OCI-LY7 (cell line): Measurements from ENCODE around the gene AFF2. TPM values are rescaled to one million over a fixed set of nuclear protein-coding genes. Genes with fewer than 3 reads are reported as not detected.

Experiments used
- BruUV-seq: library from RNA; stranded (reverse); fragments of 400-500 nt; replicated peaks from 2 replicates; lab custom pipeline; 2021; lab: Mats Ljungman, UMichigan
- CTCF ChIA-PET: fragments of 300-600 bp; sonication (Branson Sonifier 250); formaldehyde crosslinking; loops from one replicate; lab custom pipeline; 2022; ENCODE audit warnings: antibody characterized with exemption; ENCODE audit not compliant: unreplicated experiment; lab: Charles Lee
- POLR2A ChIA-PET: fragments of 300-600 bp; sonication (Branson Sonifier 250); formaldehyde crosslinking; loops from one replicate; lab custom pipeline; 2022; ENCODE audit warnings: antibody characterized with exemption; lab: Charles Lee
- DNase-seq: peaks from one replicate; pipeline ENCODE4 v3.0.0-alpha.2; 2015; ENCODE audit warnings: low spot score
- H2AFZ ChIP-seq: fragments of 200-600 bp; sonication (generic), shearing (Covaris generic); 2 replicates; pipeline ENCODE4 v1.6.1; 2014; ENCODE audit warnings: mild to moderate bottlenecking, antibody characterized with exemption, low read length, moderate library complexity
- H3K27ac ChIP-seq: fragments of 200-600 bp; sonication (generic); 2 replicates; pipeline ENCODE4 v1.5.1; 2014; ENCODE audit warnings: mixed run types, low read depth, mild to moderate bottlenecking, moderate library complexity, low read length, inconsistent platforms; ENCODE audit not compliant: poor library complexity, severe bottlenecking
- H3K36me3 ChIP-seq: fragments of 200-600 bp; sonication (generic); 2 replicates; pipeline ENCODE4 v1.6.1; 2014; ENCODE audit warnings: mild to moderate bottlenecking, antibody characterized with exemption, low read length, moderate library complexity, mixed read lengths; ENCODE audit not compliant: insufficient read depth
- H3K4me1 ChIP-seq: fragments of 200-600 bp; sonication (generic); 2 replicates; pipeline ENCODE4 v1.5.1; 2014; ENCODE audit warnings: mild to moderate bottlenecking, low read length; ENCODE audit not compliant: insufficient read depth, poor library complexity, severe bottlenecking
- H3K4me2 ChIP-seq: fragments of 200-600 bp; sonication (generic); 2 replicates; pipeline ENCODE4 v1.6.1; 2014; ENCODE audit warnings: mild to moderate bottlenecking, low read length
- H3K4me3 ChIP-seq: fragments of 200-600 bp; sonication (generic); 2 replicates; pipeline ENCODE4 v1.5.1; 2014; ENCODE audit warnings: mild to moderate bottlenecking, low read depth, low read length; ENCODE audit not compliant: poor library complexity, severe bottlenecking
- H3K79me2 ChIP-seq: fragments of 200-600 bp; sonication (generic); 2 replicates; pipeline ENCODE4 v1.6.1; 2016; ENCODE audit warnings: low read depth, mild to moderate bottlenecking, low read length, moderate library complexity, mixed read lengths; ENCODE audit not compliant: insufficient read depth
- H3K9me2 ChIP-seq: fragments of 200-600 bp; sonication (generic); 2 replicates; pipeline ENCODE4 v1.6.1; 2016; ENCODE audit warnings: mild to moderate bottlenecking, low read length, mixed read lengths; ENCODE audit not compliant: insufficient read depth
- H3K9me3 ChIP-seq: fragments of 200-600 bp; sonication (generic); 2 replicates; pipeline ENCODE4 v1.6.1; 2014; ENCODE audit warnings: mild to moderate bottlenecking, mixed run types, low read length, mixed read lengths
- H4K20me1 ChIP-seq: fragments of 200-600 bp; sonication (generic); 2 replicates; pipeline ENCODE4 v1.6.1; 2014; ENCODE audit warnings: mild to moderate bottlenecking, antibody characterized with exemption, low read length, moderate library complexity, mixed read lengths; ENCODE audit not compliant: insufficient read depth
- CTCF ChIP-seq: fragments of 200-600 bp; sonication (generic); conservative IDR thresholded peaks from 2 replicates; pipeline ENCODE4 v1.5.1; 2014; ENCODE audit warnings: mild to moderate bottlenecking, antibody characterized with exemption, low read length, moderate library complexity, mixed read lengths
- EZH2phosphoT487 ChIP-seq: fragments of 200-600 bp; sonication (generic); IDR thresholded peaks from 2 replicates; pipeline ENCODE4 v1.6.1; 2018; ENCODE audit warnings: low read depth, borderline replicate concordance, mild to moderate bottlenecking, mixed run types, antibody characterized with exemption, low read length, moderate library complexity, mixed read lengths
- intact Hi-C: fragments of 100-400 bp; cut with micrococcal nuclease; formaldehyde crosslinking; loops from one replicate; pipeline ENCODE4 v1.10.0; 2022; ENCODE audit not compliant: unreplicated experiment
- total RNA-seq, 2 experiments: library from RNA; depleted of rRNA in 1 of 2; stranded (reverse); fragments of >200 nt in 1 of 2; shearing (Covaris generic) in 1 of 2; gene quantifications; 2 replicates each; pipeline ENCODE4 v1.2.3, GENCODE V29; 2014 to 2022

Gene AFF2
- total RNA-seq, 2 experiments from 2014 or later: 102 to 106 TPM

DNA sequence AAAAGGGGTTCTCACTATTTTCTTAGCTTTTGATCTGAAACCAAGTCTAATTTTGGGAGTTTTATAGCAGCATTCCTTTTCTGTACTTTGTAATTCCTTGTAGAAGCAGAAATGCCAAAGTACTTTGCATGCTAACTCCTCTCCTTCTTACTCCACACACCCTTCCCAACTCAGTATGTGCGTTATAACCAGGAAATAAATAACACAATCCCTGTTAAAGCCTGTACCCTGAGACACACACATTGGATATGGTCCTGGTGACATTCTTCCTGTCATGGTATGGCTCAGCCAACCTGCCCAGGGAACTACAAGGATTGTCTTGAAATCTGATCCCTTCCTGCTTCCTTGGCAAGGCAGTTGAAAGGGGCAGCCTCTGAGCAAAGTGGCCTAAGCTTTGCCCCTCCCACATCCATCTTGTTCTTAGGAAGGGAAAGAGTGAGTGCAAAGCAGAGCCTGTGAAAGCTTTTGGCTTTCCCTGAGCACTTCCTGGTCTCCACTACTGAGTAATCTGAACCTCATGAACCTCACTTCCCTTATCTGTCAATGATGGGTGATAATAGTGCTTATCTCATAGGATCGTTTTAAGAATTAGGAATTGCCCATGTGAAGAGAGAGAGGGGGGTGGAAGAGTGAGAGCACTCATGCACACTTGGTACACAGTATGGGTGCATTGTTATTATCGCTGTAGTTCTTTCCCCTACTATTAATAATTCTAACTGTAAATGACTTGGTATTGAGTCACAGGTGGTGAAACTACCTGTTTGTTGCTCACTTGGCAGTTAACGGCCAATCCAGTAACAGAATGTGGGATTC is 109.3 kb downstream of the AFF2 start:
- peak; percentile 86 for DNase-seq
- Histone ChIP-seq H3K79me2 (peaks cover 89% of the 10 kb centered on the region), H4K20me1 (no peaks in the 10 kb centered on the region), H3K4me2 (peak overlapping the region; percentile 86), H3K9me3 (peaks cover 28% of the 10 kb centered on the region), H3K27ac (peak overlapping the region; percentile 99), H3K4me1 (peaks cover 61% of the 10 kb centered on the region), H3K36me3 (peaks cover 60% of the 10 kb centered on the region), H3K9me2 (no peaks in the 10 kb centered on the region), H2AFZ (no peak overlapping the region), H3K4me3 (peak overlapping the region; percentile 60)
- CTCF ChIA-PET: no interaction called here
- POLR2A ChIA-PET: interaction anchor here (0.6 to 3.9 kb wide), 16 partner anchors 10 to 474 kb away, joined by 3 to 24 read pairs (median 4); no protein-coding TSS in a partner anchor
- TF ChIP-seq EZH2phosphoT487 (no peak), CTCF (no peak)
- intact Hi-C loops: loop anchor here (1.0 to 5.0 kb wide), 6 partner anchors 35 to 107 kb away; no protein-coding TSS in a partner anchor
- TSS peak; percentile 95 for BruUV-seq

DNA sequence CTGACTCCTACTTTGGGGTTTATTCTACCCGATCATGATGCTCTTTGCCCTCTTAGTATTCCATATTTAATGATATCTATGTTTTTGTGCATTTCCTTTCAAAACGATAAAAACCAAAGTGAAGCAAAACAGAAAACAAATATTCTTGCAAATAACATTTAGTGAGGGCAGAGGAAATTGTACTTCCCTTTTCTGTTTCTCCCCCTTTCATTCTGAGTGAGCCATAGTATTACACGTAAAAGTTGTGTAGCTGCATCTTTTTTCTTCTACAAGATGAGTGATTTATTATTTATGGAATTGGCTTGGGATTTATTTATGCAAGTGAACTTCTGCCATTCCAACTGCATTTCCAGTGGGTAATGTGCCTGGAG is 109.9 kb downstream of the AFF2 start:
- Histone ChIP-seq H3K36me3 (peaks cover 59% of the 10 kb centered on the region), H2AFZ (no peak overlapping the region), H3K4me1 (peaks cover 61% of the 10 kb centered on the region), H3K4me2 (peak overlapping the region; percentile 86), H3K79me2 (peaks cover 89% of the 10 kb centered on the region), H4K20me1 (no peaks in the 10 kb centered on the region), H3K4me3 (peak overlapping the region; percentile 60), H3K9me3 (peaks cover 28% of the 10 kb centered on the region), H3K27ac (peak overlapping the region; percentile 99), H3K9me2 (no peaks in the 10 kb centered on the region)
- no peak for DNase-seq
- no peak for TF ChIP-seq EZH2phosphoT487
- no peak for TF ChIP-seq CTCF
- ChIA-PET CTCF (no interaction called here), POLR2A (interaction anchor here (0.6 to 3.9 kb wide), 8 partner anchors 11 to 475 kb away, joined by 3 to 24 read pairs (median 4); no protein-coding TSS in a partner anchor)
- BruUV-seq: no TSS peak
- intact Hi-C loops: loop anchor here (1.0 to 5.0 kb wide), 6 partner anchors 36 to 108 kb away; no protein-coding TSS in a partner anchor
